Measurements from ENCODE around the gene PDGFB.
"Not testable (repeated sequence)": the region's sequence is repeated elsewhere in the genome, so short reads cannot be mapped to it uniquely, and the experiment has no call there.

The PDGFB gene

GRCh38 chr22:39223091-39223710 is 21.6 kb downstream of the PDGFB start:
- DNase-seq = no peak

- no peak for DNase-seq
These were observed 22.6 kb downstream of the PDGFB start for GRCh38 chr22:39221999-39222686.

GRCh38 chr22:39220890-39221850 is 23.6 kb downstream of the PDGFB start:
- DNase-seq = no peak

GRCh38 chr22:39220450-39220849 is 24.3 kb downstream of the PDGFB start:
- DNase-seq = no peak

- no peak for DNase-seq
These were observed 25.4 kb downstream of the PDGFB start for GRCh38 chr22:39219071-39220039.

GRCh38 chr22:39218432-39218831 is 26.4 kb downstream of the PDGFB start:
- not testable (repeated sequence) for DNase-seq

- no peak for DNase-seq
These were observed 28.7 kb downstream of the PDGFB start for GRCh38 chr22:39216143-39216490.

GRCh38 chr22:39215426-39216142 is 29.2 kb downstream of the PDGFB start:
- DNase-seq = no peak

GRCh38 chr22:39215070-39215396 is 29.7 kb downstream of the PDGFB start:
- no peak for DNase-seq

- DNase-seq = no peak
These were observed 30.3 kb downstream of the PDGFB start for GRCh38 chr22:39214383-39215069.

GRCh38 chr22:39214006-39214382 is 30.8 kb downstream of the PDGFB start:
- DNase-seq = no peak

- DNase-seq = no peak
These were observed 31.9 kb downstream of the PDGFB start for GRCh38 chr22:39212721-39213376.

GRCh38 chr22:39209756-39210155 is 35.0 kb downstream of the PDGFB start:
- peak; percentile 17 for DNase-seq

GRCh38 chr22:39208013-39208680 is 36.6 kb downstream of the PDGFB start:
- no peak for DNase-seq

- no peak for DNase-seq
These were observed 37.4 kb downstream of the PDGFB start for GRCh38 chr22:39207141-39208012.

- no peak for DNase-seq
These were observed 38.3 kb downstream of the PDGFB start for GRCh38 chr22:39206491-39206890.

GRCh38 chr22:39205344-39206021 is 39.3 kb downstream of the PDGFB start:
- no peak for DNase-seq

GRCh38 chr22:39204216-39204615 is 40.6 kb downstream of the PDGFB start:
- DNase-seq = no peak

GRCh38 chr22:39197578-39197977 is 47.2 kb downstream of the PDGFB start:
- DNase-seq = no peak

All from NCI-H345 (cell line).